ENCODE results near the gene NHS.

The NHS gene

GRCh38 chrX:17415242-17415810 is 40.3 kb downstream of the NHS start:
- no peaks in the 10 kb centered on the region for H3F3A ChIP-seq (ENCODE audit: control insufficient read depth, insufficient read depth)
- H3K79me2 ChIP-seq (ENCODE audit: control insufficient read depth, low read length), result no peaks in the 10 kb centered on the region
- H3K4me2 ChIP-seq (ENCODE audit: low read length), result no peak overlapping the region
- no peaks in the 10 kb centered on the region for H3K9me2 ChIP-seq (replicated peaks; ENCODE audit: control insufficient read depth, low read length)
- H4K20me1 ChIP-seq (ENCODE audit: control insufficient read depth, insufficient read depth, low read depth, low read length), result no peaks in the 10 kb centered on the region
- TF ChIP-seq EZH2phosphoT487 (IDR thresholded peaks at IDR 0.05; ENCODE audit: borderline replicate concordance, low read length), result no peak
- no peak for TF ChIP-seq CTCF (IDR thresholded peaks at IDR 0.05; ENCODE audit: low read depth, low read length, poor library complexity, severe bottlenecking)
- H3K4me1 ChIP-seq (ENCODE audit: control insufficient read depth, low read length), result no peaks in the 10 kb centered on the region
- no peaks in the 10 kb centered on the region for H3K36me3 ChIP-seq (ENCODE audit: control insufficient read depth, low read length)
- no peaks in the 10 kb centered on the region for H3K9me3 ChIP-seq (ENCODE audit: control insufficient read depth, insufficient read depth, low read length)
- H3K4me3 ChIP-seq (ENCODE audit: low read length), result no peak overlapping the region
- H3K27ac ChIP-seq (ENCODE audit: low read depth, low read length), result no peak overlapping the region
- H3K27me3 ChIP-seq (ENCODE audit: control insufficient read depth, low read length), result no peaks in the 10 kb centered on the region

GRCh38 chrX:17417372-17417771 is 42.4 kb downstream of the NHS start:
- Histone ChIP-seq H3K27ac (ENCODE audit: low read depth, low read length) (no peak overlapping the region), H3K27me3 (ENCODE audit: control insufficient read depth, low read length) (no peaks in the 10 kb centered on the region), H4K20me1 (ENCODE audit: control insufficient read depth, insufficient read depth, low read depth, low read length) (no peaks in the 10 kb centered on the region), H3K4me3 (ENCODE audit: low read length) (no peak overlapping the region), H3K4me1 (ENCODE audit: control insufficient read depth, low read length) (no peaks in the 10 kb centered on the region), H3K9me2 (replicated peaks; ENCODE audit: control insufficient read depth, low read length) (no peaks in the 10 kb centered on the region), H3K4me2 (ENCODE audit: low read length) (no peak overlapping the region), H3K9me3 (ENCODE audit: control insufficient read depth, insufficient read depth, low read length) (no peaks in the 10 kb centered on the region), H3F3A (ENCODE audit: control insufficient read depth, insufficient read depth) (no peaks in the 10 kb centered on the region), H3K79me2 (ENCODE audit: control insufficient read depth, low read length) (no peaks in the 10 kb centered on the region), H3K36me3 (ENCODE audit: control insufficient read depth, low read length) (no peaks in the 10 kb centered on the region)
- no peak for TF ChIP-seq CTCF (IDR thresholded peaks at IDR 0.05; ENCODE audit: low read depth, low read length, poor library complexity, severe bottlenecking)
- no peak for TF ChIP-seq EZH2phosphoT487 (IDR thresholded peaks at IDR 0.05; ENCODE audit: borderline replicate concordance, low read length)

GRCh38 chrX:17425136-17425535 is 50.1 kb downstream of the NHS start:
- Histone ChIP-seq H3K36me3 (ENCODE audit: control insufficient read depth, low read length) (no peaks in the 10 kb centered on the region), H3F3A (ENCODE audit: control insufficient read depth, insufficient read depth) (no peaks in the 10 kb centered on the region), H3K4me2 (ENCODE audit: low read length) (no peak overlapping the region), H3K4me3 (ENCODE audit: low read length) (no peak overlapping the region), H3K9me2 (replicated peaks; ENCODE audit: control insufficient read depth, low read length) (no peaks in the 10 kb centered on the region), H3K9me3 (ENCODE audit: control insufficient read depth, insufficient read depth, low read length) (no peaks in the 10 kb centered on the region), H4K20me1 (ENCODE audit: control insufficient read depth, insufficient read depth, low read depth, low read length) (no peaks in the 10 kb centered on the region), H3K4me1 (ENCODE audit: control insufficient read depth, low read length) (no peaks in the 10 kb centered on the region), H3K27ac (ENCODE audit: low read depth, low read length) (no peak overlapping the region), H3K27me3 (ENCODE audit: control insufficient read depth, low read length) (no peaks in the 10 kb centered on the region), H3K79me2 (ENCODE audit: control insufficient read depth, low read length) (no peaks in the 10 kb centered on the region)
- TF ChIP-seq EZH2phosphoT487 (IDR thresholded peaks at IDR 0.05; ENCODE audit: borderline replicate concordance, low read length) (no peak), CTCF (IDR thresholded peaks at IDR 0.05; ENCODE audit: low read depth, low read length, poor library complexity, severe bottlenecking) (no peak)

Data from DOHH2 (cell line).